ENCODE data around the gene NR2F6.

The NR2F6 gene

DNA sequence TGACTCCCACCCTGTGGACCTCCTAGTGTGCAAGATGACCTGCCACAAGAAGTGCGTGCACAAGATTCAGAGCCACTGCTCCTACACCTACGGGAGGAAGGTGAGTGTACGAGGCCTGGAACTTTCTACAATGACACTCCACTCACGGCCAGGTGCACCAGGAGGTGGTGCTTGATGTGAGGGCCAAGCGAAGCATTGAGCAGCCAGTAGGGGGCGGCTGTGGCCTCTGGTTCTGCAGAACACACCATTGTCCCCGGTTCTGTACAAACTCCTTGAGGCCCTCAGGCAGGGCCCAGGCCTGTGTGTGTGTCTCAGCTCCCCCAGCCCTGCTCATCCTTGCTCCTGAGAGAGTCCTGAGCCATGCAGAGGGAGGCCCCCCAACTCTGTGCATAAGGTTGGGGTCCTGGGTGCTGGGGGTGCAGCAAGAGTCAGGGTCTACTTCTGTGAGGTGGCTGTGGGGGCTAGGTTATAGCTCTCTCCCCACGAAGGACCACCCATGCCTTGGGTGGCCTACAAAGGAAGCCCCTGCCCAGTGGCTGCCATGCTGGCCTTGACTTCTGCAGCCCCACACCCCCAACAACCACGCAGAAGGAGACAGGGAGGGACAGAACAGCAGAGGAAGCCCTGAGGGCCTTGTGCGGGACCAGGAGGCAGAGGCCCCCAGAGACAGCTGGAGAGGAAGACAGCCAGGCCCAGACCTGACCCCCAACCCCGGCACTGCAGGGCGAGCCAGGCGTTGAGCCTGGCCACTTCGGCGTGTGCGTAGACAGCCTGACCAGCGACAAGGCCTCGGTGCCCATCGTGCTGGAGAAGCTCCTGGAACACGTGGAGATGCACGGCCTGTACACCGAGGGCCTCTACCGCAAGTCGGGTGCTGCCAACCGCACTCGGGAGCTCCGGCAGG is 40.2 kb downstream of the NR2F6 start:
- peaks cover 10% of the 10 kb centered on the region; the same call in 1 of the 2 replicates for H3K36me3 ChIP-seq (ENCODE audit: insufficient read depth, low read length)
- DNase-seq (ENCODE audit: low read depth, low spot score), result no peak
- no peak overlapping the region for H3K9ac ChIP-seq (ENCODE audit: insufficient read length)
- no peaks in the 10 kb centered on the region for H3K9me3 ChIP-seq (ENCODE audit: low read depth, low read length)
- no peak overlapping the region for H3K27ac ChIP-seq
- no peak overlapping the region for H3K4me3 ChIP-seq
- TF ChIP-seq EZH2 (IDR thresholded peaks at IDR 0.05) (no peak), POLR2AphosphoS5 (IDR thresholded peaks at IDR 0.05; ENCODE audit: borderline replicate concordance, low read depth, low read length) (no peak), FOXP2 (optimal IDR thresholded peaks at IDR 0.05; ENCODE audit: control extremely low read depth, extremely low read length, insufficient read depth) (no peak)

DNA sequence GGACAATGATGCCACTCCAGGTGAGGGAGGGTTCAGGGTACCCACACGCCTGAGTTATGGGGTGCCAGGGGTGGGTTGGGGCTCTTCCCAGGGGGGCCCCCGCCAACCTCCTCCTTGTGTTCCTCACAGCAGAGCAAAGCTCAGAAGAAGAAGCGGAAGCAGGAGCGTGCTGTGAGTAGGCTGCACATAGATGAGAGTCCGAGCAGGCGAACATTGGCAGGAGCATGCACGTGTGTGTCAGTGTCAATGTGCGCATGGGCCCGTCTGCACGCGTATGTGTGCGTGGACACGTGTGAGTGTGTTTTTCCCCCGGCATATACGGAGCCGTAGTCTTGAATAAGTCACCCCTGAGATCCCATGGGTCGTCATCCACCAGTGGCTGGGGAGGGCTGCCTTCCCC is 43.0 kb downstream of the NR2F6 start:
- DNase-seq (ENCODE audit: low read depth, low spot score), result no peak
- Histone ChIP-seq H3K9me3 (ENCODE audit: low read depth, low read length) (no peaks in the 10 kb centered on the region), H3K4me3 (no peak overlapping the region), H3K27ac (no peak overlapping the region), H3K36me3 (ENCODE audit: insufficient read depth, low read length) (peaks cover 10% of the 10 kb centered on the region; the same call in 1 of the 2 replicates), H3K9ac (ENCODE audit: insufficient read length) (no peak overlapping the region)
- no peak for TF ChIP-seq FOXP2 (optimal IDR thresholded peaks at IDR 0.05; ENCODE audit: control extremely low read depth, extremely low read length, insufficient read depth)
- TF ChIP-seq POLR2AphosphoS5 (IDR thresholded peaks at IDR 0.05; ENCODE audit: borderline replicate concordance, low read depth, low read length), result no peak
- TF ChIP-seq EZH2 (IDR thresholded peaks at IDR 0.05), result no peak

DNA sequence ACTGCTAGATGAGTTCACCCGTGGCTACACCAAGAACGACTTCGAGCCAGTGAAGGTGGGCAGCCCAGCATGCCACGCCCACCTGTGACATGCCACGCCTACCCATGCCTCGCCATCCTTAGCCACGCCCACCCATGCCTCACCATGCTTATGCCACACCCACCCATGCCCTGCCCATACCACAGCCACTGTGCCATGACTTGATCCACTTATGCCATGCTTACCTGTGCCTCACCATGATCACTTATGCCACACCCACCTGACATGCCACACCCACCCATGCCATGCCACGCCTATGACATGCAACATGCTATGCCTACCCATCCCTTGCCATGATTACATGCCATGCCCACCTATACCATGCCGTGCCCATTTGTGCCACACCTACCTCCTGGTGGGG is 43.5 kb downstream of the NR2F6 start:
- H3K9ac ChIP-seq (ENCODE audit: insufficient read length), result no peak overlapping the region
- no peak overlapping the region for H3K4me3 ChIP-seq
- no peak for TF ChIP-seq POLR2AphosphoS5 (IDR thresholded peaks at IDR 0.05; ENCODE audit: borderline replicate concordance, low read depth, low read length)
- no peak for TF ChIP-seq EZH2 (IDR thresholded peaks at IDR 0.05)
- TF ChIP-seq FOXP2 (optimal IDR thresholded peaks at IDR 0.05; ENCODE audit: control extremely low read depth, extremely low read length, insufficient read depth), result no peak
- no peak for DNase-seq (ENCODE audit: low read depth, low spot score)
- peaks cover 10% of the 10 kb centered on the region; the same call in 1 of the 2 replicates for H3K36me3 ChIP-seq (ENCODE audit: insufficient read depth, low read length)
- no peaks in the 10 kb centered on the region for H3K9me3 ChIP-seq (ENCODE audit: low read depth, low read length)
- H3K27ac ChIP-seq, result no peak overlapping the region

DNA sequence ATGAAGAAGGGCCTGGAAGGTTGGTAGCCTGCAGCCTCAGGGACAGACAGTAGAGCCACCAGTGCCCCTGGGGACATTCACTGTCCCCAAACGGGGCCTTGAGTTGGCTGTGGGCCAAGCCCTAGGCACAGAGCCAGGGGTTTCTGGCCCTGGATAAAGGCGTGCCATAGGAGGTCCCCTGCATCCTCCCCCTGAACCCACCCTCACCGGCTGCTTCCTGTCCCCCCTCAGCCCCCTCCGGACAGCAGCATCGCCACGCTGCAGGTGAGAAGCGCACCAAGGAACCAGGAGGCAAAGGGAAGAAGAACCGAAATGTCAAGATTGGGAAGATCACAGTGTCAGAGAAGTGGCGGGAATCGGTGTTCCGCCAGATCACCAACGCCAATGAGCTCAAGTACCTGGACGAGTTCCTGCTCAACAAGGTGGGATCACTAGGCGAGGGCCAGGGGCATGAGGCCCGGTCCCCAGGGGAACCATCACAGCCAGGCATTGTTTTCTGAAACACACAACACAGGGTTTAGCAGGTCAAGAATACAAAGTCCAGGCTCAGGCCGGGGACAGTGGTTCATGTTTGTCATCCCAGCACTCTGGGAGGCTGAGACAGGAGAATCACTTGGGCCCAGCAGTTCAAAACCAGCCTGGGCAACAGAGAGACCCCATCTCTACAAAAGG is 45.2 kb downstream of the NR2F6 start:
- no peak overlapping the region for H3K4me3 ChIP-seq
- no peak overlapping the region for H3K9ac ChIP-seq (ENCODE audit: insufficient read length)
- no peak overlapping the region for H3K27ac ChIP-seq
- no peak for DNase-seq (ENCODE audit: low read depth, low spot score)
- H3K9me3 ChIP-seq (ENCODE audit: low read depth, low read length), result no peaks in the 10 kb centered on the region
- peaks cover 10% of the 10 kb centered on the region; the same call in 1 of the 2 replicates for H3K36me3 ChIP-seq (ENCODE audit: insufficient read depth, low read length)
- TF ChIP-seq EZH2 (IDR thresholded peaks at IDR 0.05), result no peak
- no peak for TF ChIP-seq FOXP2 (optimal IDR thresholded peaks at IDR 0.05; ENCODE audit: control extremely low read depth, extremely low read length, insufficient read depth)
- no peak for TF ChIP-seq POLR2AphosphoS5 (IDR thresholded peaks at IDR 0.05; ENCODE audit: borderline replicate concordance, low read depth, low read length)

DNA sequence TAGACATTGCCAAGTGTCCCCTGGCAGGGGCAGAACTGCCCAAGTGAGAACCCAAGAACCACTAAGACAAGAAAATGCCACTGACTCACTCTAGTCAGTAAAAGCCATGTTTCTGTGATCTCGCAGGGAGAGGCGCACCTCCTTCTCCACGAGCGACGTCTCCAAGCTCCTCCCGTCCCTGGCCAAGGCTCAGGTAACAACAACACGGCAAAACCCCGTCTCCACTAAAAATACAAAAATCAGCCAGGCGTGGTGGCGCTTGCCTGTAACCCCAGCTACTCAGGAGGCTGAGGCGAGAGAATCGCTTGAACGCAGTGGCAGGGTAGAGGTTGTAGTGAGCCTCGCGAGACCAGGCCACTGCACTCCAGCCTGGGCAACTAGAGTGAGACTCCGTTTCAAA is 48.1 kb downstream of the NR2F6 start:
- DNase-seq (ENCODE audit: low read depth, low spot score), result no peak
- Histone ChIP-seq H3K9me3 (ENCODE audit: low read depth, low read length) (no peaks in the 10 kb centered on the region), H3K4me3 (no peak overlapping the region), H3K27ac (no peak overlapping the region), H3K9ac (ENCODE audit: insufficient read length) (no peak overlapping the region), H3K36me3 (ENCODE audit: insufficient read depth, low read length) (peaks cover 10% of the 10 kb centered on the region; the same call in 1 of the 2 replicates)
- no peak for TF ChIP-seq POLR2AphosphoS5 (IDR thresholded peaks at IDR 0.05; ENCODE audit: borderline replicate concordance, low read depth, low read length)
- TF ChIP-seq EZH2 (IDR thresholded peaks at IDR 0.05), result no peak
- no peak for TF ChIP-seq FOXP2 (optimal IDR thresholded peaks at IDR 0.05; ENCODE audit: control extremely low read depth, extremely low read length, insufficient read depth)

DNA sequence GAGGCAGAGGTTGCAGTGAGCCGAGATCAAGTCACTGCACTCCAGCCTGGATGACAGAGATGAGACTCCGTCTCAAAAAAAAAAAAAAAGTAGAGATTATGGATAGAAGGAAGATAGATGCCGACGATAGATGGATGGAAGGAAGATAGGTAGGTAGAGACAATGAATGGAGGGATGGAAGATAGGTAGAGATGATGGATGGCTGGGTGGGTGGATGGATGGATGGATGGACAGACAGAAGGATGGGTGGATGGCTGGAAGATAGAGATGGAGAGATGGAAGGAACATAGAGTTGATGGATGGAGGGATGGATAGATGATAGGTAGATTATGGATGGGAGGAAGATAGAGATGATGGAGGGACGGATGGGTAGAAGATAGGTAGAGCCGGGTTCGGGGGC is 49.1 kb downstream of the NR2F6 start:
- Histone ChIP-seq H3K9ac (ENCODE audit: insufficient read length) (no peak overlapping the region), H3K36me3 (ENCODE audit: insufficient read depth, low read length) (no peaks in the 10 kb centered on the region; the same call in 1 of the 2 replicates), H3K27ac (no peak overlapping the region), H3K4me3 (no peak overlapping the region), H3K9me3 (ENCODE audit: low read depth, low read length) (no peaks in the 10 kb centered on the region)
- TF ChIP-seq EZH2 (IDR thresholded peaks at IDR 0.05), result no peak
- no peak for DNase-seq (ENCODE audit: low read depth, low spot score)

DNA sequence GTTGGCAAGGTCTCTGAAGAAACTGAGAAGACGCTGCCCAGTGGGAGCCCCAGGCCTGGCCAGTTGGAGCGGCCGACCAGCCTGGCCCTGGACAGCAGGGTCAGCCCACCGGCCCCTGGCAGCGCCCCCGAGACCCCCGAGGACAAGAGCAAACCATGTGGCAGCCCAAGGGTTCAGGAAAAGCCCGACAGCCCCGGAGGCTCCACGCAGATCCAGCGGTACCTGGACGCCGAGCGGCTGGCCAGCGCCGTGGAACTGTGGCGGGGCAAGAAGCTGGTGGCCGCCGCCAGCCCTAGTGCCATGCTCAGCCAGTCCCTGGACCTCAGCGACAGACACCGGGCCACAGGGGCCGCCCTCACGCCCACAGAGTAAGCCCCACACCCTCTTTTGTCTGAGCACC is 50.6 kb downstream of the NR2F6 start:
- H3K9ac ChIP-seq (ENCODE audit: insufficient read length), result no peak overlapping the region
- H3K9me3 ChIP-seq (ENCODE audit: low read depth, low read length), result no peaks in the 10 kb centered on the region
- no peak overlapping the region for H3K4me3 ChIP-seq
- no peak overlapping the region for H3K27ac ChIP-seq
- H3K36me3 ChIP-seq (ENCODE audit: insufficient read depth, low read length), result peaks cover 5% of the 10 kb centered on the region; the same call in 1 of the 2 replicates
- DNase-seq (ENCODE audit: low read depth, low spot score), result no peak
- no peak for TF ChIP-seq POLR2AphosphoS5 (IDR thresholded peaks at IDR 0.05; ENCODE audit: borderline replicate concordance, low read depth, low read length)
- TF ChIP-seq EZH2 (IDR thresholded peaks at IDR 0.05), result no peak
- TF ChIP-seq FOXP2 (optimal IDR thresholded peaks at IDR 0.05; ENCODE audit: control extremely low read depth, extremely low read length, insufficient read depth), result no peak

DNA sequence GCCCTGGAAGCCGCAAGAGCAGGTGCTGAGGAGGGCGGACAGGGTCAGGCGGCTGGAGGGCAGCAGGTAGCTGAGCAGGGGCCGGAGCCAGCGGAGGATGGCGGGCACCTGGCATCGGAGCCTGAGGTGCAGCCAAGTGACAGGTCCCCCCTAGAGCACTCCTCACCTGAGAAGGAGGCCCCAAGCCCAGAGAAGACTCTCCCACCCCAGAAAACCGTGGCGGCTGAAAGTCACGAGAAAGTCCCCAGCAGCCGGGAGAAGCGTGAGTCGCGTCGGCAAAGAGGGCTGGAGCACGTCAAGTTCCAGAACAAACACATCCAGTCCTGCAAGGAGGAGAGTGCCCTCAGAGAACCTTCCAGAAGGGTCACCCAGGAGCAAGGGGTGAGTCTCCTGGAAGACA is 51.1 kb downstream of the NR2F6 start:
- DNase-seq (ENCODE audit: low read depth, low spot score), result no peak
- H3K4me3 ChIP-seq, result no peak overlapping the region
- H3K27ac ChIP-seq, result no peak overlapping the region
- TF ChIP-seq POLR2AphosphoS5 (IDR thresholded peaks at IDR 0.05; ENCODE audit: borderline replicate concordance, low read depth, low read length) (no peak), EZH2 (IDR thresholded peaks at IDR 0.05) (no peak), FOXP2 (optimal IDR thresholded peaks at IDR 0.05; ENCODE audit: control extremely low read depth, extremely low read length, insufficient read depth) (no peak)
- H3K9me3 ChIP-seq (ENCODE audit: low read depth, low read length), result no peaks in the 10 kb centered on the region
- peaks cover 5% of the 10 kb centered on the region; the same call in 1 of the 2 replicates for H3K36me3 ChIP-seq (ENCODE audit: insufficient read depth, low read length)
- no peak overlapping the region for H3K9ac ChIP-seq (ENCODE audit: insufficient read length)

Measured in SK-N-MC (cell line).